Sigmoid colon (tissue), 4 donors: Measurements from ENCODE around the gene USP37.

Experiments used
- CTCF ChIP-seq, 4 experiments: fragments of 450-650 bp in 3 of 4; fragments of 200-600 bp in 1 of 4; IDR thresholded peaks; one replicate each; pipeline ENCODE4 v1.5.1; 2016 to 2019; ENCODE audit warnings: antibody characterized with exemption in 4 of 4, mild to moderate bottlenecking in 3 of 4, moderate library complexity in 2 of 4
- POLR2AphosphoS5 ChIP-seq, 4 donors: sonication (generic); formaldehyde crosslinking; IDR thresholded peaks; one replicate each; pipeline ENCODE4 v1.6.1; 2017; ENCODE audit warnings: antibody characterized with exemption in 4 of 4

- TF ChIP-seq CTCF (IDR thresholded peaks at IDR 0.05) (no peak), POLR2AphosphoS5 (IDR thresholded peaks at IDR 0.05) (no peak)
These were observed 111.3 kb downstream of the USP37 start for GRCh38 chr2:218456849-218457248.
